Ovary (tissue), 1 donor: ENCODE results near the gene PARPBP.
"Not testable (repeated sequence)": the region's sequence is repeated elsewhere in the genome, so short reads cannot be mapped to it uniquely, and the experiment has no call there.

Experiments
- EP300 ChIP-seq: sonication (generic); formaldehyde crosslinking; IDR thresholded peaks from one replicate; pipeline ENCODE4 v1.6.1; 2017; ENCODE audit warnings: antibody characterized with exemption
- POLR2A ChIP-seq: fragments of 450-650 bp; IDR thresholded peaks from one replicate; pipeline ENCODE4 v1.6.1; 2017; ENCODE audit warnings: antibody characterized with exemption, mild to moderate bottlenecking, moderate library complexity

GRCh38 chr12:102121328-102121727 lies 1.3 kb downstream of the PARPBP start:
- TF ChIP-seq POLR2A, EP300: not testable (repeated sequence)
